C4-2B (cell line): ENCODE data around the gene SORCS2.

Experiments used
- H3K27ac ChIP-seq: fragments of 450-650 bp; 2 replicates; pipeline ENCODE4 v1.5.1; 2017
- ZFX ChIP-seq: fragments of 450-650 bp; IDR thresholded peaks from 2 replicates; pipeline ENCODE4 v1.6.1; 2017
- TF ChIP-seq, protein P1 (sequence below): fragments of 450-650 bp; conservative IDR thresholded peaks from 2 replicates; pipeline ENCODE4 v1.5.1; 2017; ENCODE audit warnings: mild to moderate bottlenecking

SORCS2 gene

DNA sequence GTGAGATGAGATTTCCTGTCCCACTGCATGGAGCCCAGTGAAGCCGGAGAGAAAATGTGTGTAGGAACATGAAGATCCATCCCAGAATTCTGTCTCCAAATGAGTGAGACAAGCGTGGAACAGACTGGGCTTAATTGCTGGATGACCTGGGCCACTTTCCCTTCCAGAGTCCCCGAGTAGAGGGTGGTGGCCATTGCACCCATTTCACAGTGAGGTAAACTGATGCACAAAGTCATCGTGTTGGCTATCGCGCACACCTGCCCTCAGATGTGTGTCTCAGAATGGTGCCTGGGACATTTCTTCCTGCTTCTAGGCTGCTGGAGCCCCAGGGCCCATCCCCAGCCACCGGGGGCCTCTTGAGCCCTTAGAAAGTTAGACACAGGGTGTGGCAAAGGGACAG lies 285.4 kb downstream of the SORCS2 start:
- TF ChIP-seq, protein P1, sequence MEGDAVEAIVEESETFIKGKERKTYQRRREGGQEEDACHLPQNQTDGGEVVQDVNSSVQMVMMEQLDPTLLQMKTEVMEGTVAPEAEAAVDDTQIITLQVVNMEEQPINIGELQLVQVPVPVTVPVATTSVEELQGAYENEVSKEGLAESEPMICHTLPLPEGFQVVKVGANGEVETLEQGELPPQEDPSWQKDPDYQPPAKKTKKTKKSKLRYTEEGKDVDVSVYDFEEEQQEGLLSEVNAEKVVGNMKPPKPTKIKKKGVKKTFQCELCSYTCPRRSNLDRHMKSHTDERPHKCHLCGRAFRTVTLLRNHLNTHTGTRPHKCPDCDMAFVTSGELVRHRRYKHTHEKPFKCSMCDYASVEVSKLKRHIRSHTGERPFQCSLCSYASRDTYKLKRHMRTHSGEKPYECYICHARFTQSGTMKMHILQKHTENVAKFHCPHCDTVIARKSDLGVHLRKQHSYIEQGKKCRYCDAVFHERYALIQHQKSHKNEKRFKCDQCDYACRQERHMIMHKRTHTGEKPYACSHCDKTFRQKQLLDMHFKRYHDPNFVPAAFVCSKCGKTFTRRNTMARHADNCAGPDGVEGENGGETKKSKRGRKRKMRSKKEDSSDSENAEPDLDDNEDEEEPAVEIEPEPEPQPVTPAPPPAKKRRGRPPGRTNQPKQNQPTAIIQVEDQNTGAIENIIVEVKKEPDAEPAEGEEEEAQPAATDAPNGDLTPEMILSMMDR, result no peak
- no peak for TF ChIP-seq ZFX

DNA sequence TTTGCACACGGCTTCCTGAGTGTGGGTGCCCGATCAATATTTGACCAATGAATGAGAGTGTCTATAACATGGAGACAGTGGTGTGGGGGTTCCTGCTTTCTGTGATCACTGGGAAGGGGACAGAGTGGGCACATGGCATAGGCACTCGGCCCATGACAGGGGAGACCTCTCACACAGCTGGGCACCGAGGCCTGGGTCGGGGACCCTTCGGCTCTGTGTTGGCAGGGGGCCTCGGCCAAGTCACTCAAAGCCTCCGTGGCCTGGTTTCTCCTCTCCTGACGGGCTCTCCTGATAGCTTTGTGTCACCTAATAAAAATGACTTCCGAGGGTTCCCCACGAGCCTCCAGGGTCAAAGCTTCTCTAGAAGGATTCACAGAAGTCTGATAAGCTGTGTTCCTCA lies 286.3 kb downstream of the SORCS2 start:
- TF ChIP-seq, protein P1, result no peak
- TF ChIP-seq ZFX, result no peak
- H3K27ac ChIP-seq, result no peak overlapping the region

More for the DNA sequence above, 285.4 kb downstream of the SORCS2 start:
- H3K27ac ChIP-seq, result no peak overlapping the region

DNA sequence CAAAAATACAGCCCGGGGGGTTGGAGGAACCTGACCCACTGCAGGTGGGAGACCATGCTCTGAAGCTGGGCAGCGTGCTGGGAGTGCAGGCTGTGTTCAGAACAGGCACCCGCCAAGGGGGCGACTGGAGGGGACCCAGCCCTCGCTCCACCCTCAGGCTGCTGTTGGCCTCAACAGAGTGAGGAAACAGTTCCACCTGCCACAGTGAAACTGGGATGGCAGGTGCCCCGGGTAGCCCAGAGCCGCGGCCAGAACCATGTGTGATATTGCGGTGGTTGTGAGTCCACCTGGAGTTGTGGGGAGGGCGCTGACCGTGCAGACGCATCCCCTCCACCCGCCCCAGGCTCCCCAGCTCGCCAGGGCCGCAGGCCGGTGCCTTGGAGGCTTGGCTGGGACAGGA lies 288.1 kb downstream of the SORCS2 start:
- TF ChIP-seq ZFX, result no peak
- TF ChIP-seq, protein P1, result no peak
- no peak overlapping the region for H3K27ac ChIP-seq

DNA sequence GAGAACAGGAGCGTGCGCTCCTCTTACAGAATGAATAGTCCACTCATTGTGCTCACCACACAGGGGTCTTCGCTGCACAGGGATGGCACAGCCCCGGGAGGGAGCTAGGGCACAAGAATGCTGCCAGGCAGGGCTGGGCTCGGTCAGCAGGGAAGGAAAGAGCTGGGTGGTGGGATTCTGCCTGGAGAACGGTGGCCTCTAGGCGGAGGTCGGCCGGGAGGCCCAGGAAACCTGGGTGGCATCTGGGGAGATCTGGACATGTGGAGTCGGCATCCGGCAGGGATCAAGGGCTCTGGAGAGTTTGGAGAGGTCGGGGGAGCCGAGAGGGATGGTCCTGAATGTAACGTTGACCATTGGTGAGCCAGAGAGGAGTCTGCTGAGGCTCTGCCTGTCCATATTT lies 288.9 kb downstream of the SORCS2 start:
- no peak overlapping the region for H3K27ac ChIP-seq
- no peak for TF ChIP-seq ZFX
- TF ChIP-seq, protein P1, result no peak

DNA sequence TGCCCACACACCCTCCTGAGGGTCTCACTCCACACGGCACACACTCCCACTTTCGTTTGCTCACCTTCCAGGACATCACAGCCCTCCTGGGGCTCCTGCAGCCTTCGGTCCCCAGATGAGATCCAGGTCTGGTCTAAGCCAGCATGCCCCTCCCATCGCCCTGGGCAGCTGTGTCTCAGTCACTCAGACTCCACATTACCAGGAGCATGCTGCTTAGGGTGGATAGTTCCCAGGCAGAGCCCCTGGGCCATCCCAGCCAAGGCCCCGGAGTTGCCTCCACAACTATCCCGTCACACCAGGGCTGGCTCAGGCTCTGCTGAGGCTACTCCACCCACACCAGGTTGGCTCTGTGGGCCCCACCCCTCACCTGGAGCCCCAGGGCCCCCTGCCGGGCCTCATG lies 292.8 kb downstream of the SORCS2 start:
- TF ChIP-seq, protein P1, result no peak
- no peak for TF ChIP-seq ZFX
- no peak overlapping the region for H3K27ac ChIP-seq

DNA sequence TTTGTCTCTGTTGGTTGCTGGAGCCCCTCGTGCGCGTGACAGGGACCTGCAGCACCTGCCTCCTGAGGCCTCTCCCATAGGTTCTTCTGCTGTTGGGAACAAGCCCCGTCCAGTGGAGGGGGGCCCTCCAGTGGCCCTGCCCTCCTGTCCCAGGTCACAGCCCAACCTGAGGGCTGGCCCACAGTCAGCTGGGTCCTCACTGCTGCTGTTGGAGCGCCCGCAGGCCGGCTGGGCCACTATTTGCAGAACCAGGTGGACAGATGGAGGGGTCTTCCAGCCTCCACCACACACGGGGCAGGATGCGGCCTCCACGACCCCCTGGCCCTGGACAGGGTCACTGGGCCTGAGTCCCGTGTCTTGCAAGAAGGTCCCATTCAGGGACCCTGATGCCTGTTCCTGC lies 293.8 kb downstream of the SORCS2 start:
- no peak overlapping the region for H3K27ac ChIP-seq
- no peak for TF ChIP-seq ZFX
- TF ChIP-seq, protein P1, result no peak

DNA sequence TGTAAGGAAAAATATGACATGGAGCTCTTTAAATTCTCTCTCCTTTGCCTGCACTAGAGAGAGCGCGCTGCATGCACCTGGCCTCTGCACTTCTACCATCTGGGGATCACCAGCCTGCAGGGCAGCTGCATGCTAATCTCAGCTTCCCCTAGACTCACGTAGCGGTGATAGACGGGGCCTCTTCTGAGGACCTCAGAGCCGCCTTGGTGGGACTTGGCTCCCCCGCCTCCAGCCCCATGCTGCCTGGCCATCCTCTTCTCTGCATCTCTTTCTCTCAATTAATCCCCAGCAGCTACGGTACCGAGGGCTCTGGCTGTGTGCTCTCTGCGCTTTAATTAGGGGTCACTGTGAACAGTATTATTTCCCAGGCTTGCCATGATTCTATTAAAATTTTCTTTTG lies 295.2 kb downstream of the SORCS2 start:
- no peak overlapping the region for H3K27ac ChIP-seq
- TF ChIP-seq, protein P1, result no peak
- no peak for TF ChIP-seq ZFX
